Hepatocyte (in vitro differentiated cells): ENCODE data around the gene CLIP4.

ENCODE experiments used
- EZH2 ChIP-seq: fragments of 200-600 bp; sonication (generic); IDR thresholded peaks from 2 replicates; pipeline ENCODE4 v1.6.1; 2016; ENCODE audit warnings: antibody characterized with exemption, mild to moderate bottlenecking, borderline replicate concordance
- EZH2phosphoT487 ChIP-seq: fragments of 200-600 bp; sonication (generic); IDR thresholded peaks from one replicate; pipeline ENCODE4 v1.6.1; 2018; ENCODE audit warnings: antibody characterized with exemption, mild to moderate bottlenecking, low read depth, moderate library complexity; ENCODE audit not compliant: unreplicated experiment, severe bottlenecking
- TF ChIP-seq, protein P1 (sequence below): fragments of 200-600 bp; sonication (generic); IDR thresholded peaks from 2 replicates; pipeline ENCODE4 v1.5.1; 2016; ENCODE audit warnings: antibody characterized with exemption, mild to moderate bottlenecking; ENCODE audit not compliant: poor library complexity

DNA sequence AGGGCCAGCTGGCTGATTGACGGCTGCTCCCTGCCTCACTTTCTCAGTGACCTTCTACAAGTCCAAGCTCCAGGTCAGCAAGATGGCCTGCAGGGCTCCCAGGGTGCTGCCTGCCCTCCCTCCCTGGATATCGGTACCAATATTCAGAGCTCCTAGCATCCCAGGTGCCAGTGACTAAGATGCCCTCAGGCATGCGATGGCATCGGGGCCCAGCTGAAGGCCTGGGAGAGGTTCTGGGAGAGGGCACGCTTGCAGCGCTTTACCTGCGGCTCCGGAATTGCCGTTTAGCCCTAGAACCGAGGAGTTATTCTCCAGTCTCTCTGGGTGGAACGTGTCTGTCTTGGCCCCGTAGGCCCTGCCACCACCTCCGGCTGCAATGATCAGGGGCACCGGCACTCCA lies 116.8 kb downstream of the CLIP4 start:
- TF ChIP-seq, protein P1, sequence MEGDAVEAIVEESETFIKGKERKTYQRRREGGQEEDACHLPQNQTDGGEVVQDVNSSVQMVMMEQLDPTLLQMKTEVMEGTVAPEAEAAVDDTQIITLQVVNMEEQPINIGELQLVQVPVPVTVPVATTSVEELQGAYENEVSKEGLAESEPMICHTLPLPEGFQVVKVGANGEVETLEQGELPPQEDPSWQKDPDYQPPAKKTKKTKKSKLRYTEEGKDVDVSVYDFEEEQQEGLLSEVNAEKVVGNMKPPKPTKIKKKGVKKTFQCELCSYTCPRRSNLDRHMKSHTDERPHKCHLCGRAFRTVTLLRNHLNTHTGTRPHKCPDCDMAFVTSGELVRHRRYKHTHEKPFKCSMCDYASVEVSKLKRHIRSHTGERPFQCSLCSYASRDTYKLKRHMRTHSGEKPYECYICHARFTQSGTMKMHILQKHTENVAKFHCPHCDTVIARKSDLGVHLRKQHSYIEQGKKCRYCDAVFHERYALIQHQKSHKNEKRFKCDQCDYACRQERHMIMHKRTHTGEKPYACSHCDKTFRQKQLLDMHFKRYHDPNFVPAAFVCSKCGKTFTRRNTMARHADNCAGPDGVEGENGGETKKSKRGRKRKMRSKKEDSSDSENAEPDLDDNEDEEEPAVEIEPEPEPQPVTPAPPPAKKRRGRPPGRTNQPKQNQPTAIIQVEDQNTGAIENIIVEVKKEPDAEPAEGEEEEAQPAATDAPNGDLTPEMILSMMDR, result no peak
- TF ChIP-seq EZH2phosphoT487 (no peak), EZH2 (no peak)
